SJCRH30 (cell line): ENCODE measurements around the gene PRKAA2. TPM values are rescaled to one million over a fixed set of nuclear protein-coding genes. Genes with fewer than 3 reads are reported as not detected.
"Not testable (repeated sequence)": the region's sequence is repeated elsewhere in the genome, so short reads cannot be mapped to it uniquely, and the experiment has no call there.

Experiments
- DNase-seq, 2 experiments: peaks; one replicate each; pipeline ENCODE4 v3.0.0-alpha.2; 2015 to 2020
- H3K27ac ChIP-seq: fragments of 250-450 bp; sonication (Bioruptor Pico); 2 replicates; pipeline ENCODE4 v1.5.1; 2020; ENCODE audit warnings: mild to moderate bottlenecking, moderate library complexity
- H3K27me3 ChIP-seq: fragments of 250-450 bp; sonication (Bioruptor Pico); 2 replicates; pipeline ENCODE4 v1.5.1; 2020; ENCODE audit warnings: mild to moderate bottlenecking, moderate library complexity
- H3K36me3 ChIP-seq: fragments of 250-450 bp; sonication (Bioruptor Pico); 2 replicates; pipeline ENCODE4 v1.5.1; 2020; ENCODE audit warnings: mild to moderate bottlenecking, moderate library complexity
- H3K4me1 ChIP-seq: fragments of 250-450 bp; sonication (Bioruptor Pico); 2 replicates; pipeline ENCODE4 v1.5.1; 2020; ENCODE audit warnings: mild to moderate bottlenecking, moderate library complexity
- H3K4me3 ChIP-seq: fragments of 250-450 bp; sonication (Bioruptor Pico); 2 replicates; pipeline ENCODE4 v1.5.1; 2020; ENCODE audit warnings: mild to moderate bottlenecking, moderate library complexity
- H3K9me3 ChIP-seq: fragments of 250-450 bp; sonication (Bioruptor Pico); replicated peaks from 2 replicates; pipeline ENCODE4 v1.5.1; 2020; ENCODE audit warnings: mild to moderate bottlenecking, moderate library complexity
- total RNA-seq: library from RNA; depleted of rRNA; stranded (reverse); fragments of >200 nt; shearing (Covaris generic); gene quantifications from 2 replicates; pipeline ENCODE4 v1.2.3, GENCODE V29; 2014; rRNA removed

PRKAA2 gene
- not detected in 2 replicates for total RNA-seq

DNA sequence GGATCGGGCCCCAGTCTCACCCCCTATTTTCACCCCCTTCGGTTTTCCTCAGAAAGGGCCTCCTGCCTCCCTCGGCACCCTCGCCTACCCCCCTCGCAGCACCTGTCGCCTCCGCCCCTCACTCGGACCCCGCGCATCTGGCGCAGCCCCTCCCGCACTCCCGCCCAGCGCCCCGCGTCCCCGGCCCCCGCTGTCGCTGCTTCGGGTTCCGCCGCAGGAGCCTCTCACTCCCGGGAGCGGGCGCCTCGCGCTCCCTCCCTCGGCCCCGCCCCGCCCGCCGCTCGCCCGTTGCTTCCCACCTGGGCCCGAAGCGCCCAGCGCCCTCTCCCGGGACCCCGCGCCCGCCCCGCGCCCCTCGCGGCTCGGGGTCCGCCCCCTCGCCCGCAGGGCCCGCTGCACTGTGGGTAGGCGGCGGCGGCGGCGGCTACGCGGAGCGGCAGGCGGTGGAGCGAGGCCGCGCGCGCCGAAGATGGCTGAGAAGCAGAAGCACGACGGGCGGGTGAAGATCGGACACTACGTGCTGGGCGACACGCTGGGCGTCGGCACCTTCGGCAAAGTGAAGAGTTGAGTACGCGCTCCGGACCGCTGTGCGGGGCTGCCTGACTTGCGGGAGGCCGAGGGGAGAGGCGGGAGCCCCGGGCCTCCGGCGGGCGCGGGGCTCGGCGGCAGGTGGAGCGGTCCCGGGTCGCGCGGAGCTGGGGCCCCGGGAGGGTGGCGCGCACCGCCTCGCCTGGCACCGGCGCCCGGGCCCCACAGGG, at the start of gene PRKAA2:
TSS of gene PRKAA2 (plus strand) at position 396 of the 758 bp plus-strand sequence. CDS start at position 470, 74 bp downstream.
- no peak within 1 kb of the TSS for H3K27ac ChIP-seq
- no peaks in the 10 kb centered on the region for H3K9me3 ChIP-seq
- no peaks in the 10 kb centered on the region for H3K27me3 ChIP-seq
- DNase-seq: no peak
- no peak within 1 kb of the TSS for H3K4me3 ChIP-seq
- H3K36me3 ChIP-seq: no peaks in the 10 kb centered on the region
- no peaks in the 10 kb centered on the region for H3K4me1 ChIP-seq

DNA sequence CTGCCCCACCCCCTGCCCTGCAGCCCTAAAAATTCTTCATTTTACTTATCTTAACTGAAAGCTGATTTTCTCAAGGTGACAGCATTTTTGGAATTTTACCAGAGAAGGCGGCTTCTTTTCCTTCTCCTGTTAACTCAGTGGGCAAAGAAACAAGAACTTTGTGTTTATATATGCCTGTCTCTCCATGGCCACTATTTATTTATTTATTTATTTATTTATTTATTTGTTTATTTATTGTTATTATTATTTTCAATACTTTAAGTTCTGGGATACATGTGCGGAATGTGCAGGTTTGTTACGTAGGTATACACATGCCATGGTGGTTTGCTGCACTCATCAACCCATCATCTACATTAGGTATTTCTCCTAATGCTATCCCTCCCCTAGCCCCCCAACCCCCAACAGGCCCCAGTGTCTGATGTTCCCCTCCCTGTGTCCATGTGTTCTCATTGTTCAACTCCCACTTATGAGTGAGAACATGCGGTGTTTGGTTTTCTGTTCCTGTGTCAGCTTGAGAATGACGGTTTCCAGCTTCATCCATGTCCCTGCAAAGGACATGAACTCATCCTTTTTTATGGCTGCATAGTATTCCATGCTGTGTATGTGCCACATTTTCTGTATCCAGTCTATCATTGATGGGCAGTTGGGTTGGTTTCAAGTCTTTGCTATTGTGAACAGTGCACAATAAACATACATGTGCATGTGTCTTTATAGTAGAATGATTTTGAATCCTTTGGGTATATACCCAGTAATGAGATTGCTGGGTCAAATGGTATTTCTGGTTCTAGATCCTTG, 49.5 kb upstream of the PRKAA2 start:
- H3K36me3 ChIP-seq: not testable (repeated sequence)

GRCh38 chr1:56610097-56610496, 35.0 kb upstream of the PRKAA2 start:
- not testable (repeated sequence) for H3K4me3 ChIP-seq

More for the DNA sequence above, 49.5 kb upstream of the PRKAA2 start:
- H3K4me3 ChIP-seq, H3K9me3 ChIP-seq, H3K27ac ChIP-seq, H3K4me1 ChIP-seq, DNase-seq, H3K27me3 ChIP-seq: not testable (repeated sequence)

DNA sequence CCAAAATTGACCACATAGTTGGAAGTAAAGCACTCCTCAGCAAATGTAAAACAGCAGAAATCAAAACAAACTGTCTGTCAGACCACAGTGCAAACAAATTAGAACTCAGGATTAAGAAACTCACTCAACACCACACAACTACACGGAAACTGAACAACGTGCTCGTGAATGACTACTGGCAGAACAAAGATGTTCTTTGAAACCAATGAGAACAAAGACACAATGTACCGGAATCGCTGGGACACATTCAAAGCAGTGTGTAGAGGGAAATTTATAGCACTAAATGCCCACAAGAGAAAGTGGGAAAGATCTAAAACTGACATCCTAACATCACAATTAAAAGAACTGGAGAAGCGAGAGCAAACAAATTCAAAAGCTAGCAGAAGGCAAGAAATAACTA, 34.3 kb upstream of the PRKAA2 start:
- not testable (repeated sequence) for H3K36me3 ChIP-seq, H3K9me3 ChIP-seq, H3K4me3 ChIP-seq, DNase-seq, H3K4me1 ChIP-seq, H3K27ac ChIP-seq, H3K27me3 ChIP-seq

More at GRCh38 chr1:56610097-56610496, 35.0 kb upstream of the PRKAA2 start:
- H3K4me1 ChIP-seq, DNase-seq, H3K27ac ChIP-seq, H3K9me3 ChIP-seq, H3K36me3 ChIP-seq, H3K27me3 ChIP-seq: not testable (repeated sequence)

- 0 out of 2 replicates have a peak, but pooled peaks cover 4% of the 10 kb centered on the region for H3K27me3 ChIP-seq
- no peaks in the 10 kb centered on the region for H3K9me3 ChIP-seq
- H3K27ac ChIP-seq: no peak overlapping the region
- DNase-seq: no peak
- no peaks in the 10 kb centered on the region for H3K4me1 ChIP-seq
- H3K36me3 ChIP-seq: no peaks in the 10 kb centered on the region
- no peak overlapping the region for H3K4me3 ChIP-seq
Measured at GRCh38 chr1:56617141-56617540, 28.0 kb upstream of the PRKAA2 start.

- H3K36me3 ChIP-seq: no peaks in the 10 kb centered on the region
- no peak for DNase-seq
- H3K4me3 ChIP-seq: no peak overlapping the region
- H3K27ac ChIP-seq: no peak overlapping the region
- H3K4me1 ChIP-seq: no peaks in the 10 kb centered on the region
- H3K27me3 ChIP-seq: no peaks in the 10 kb centered on the region; the same call in none of the 2 replicates
- no peaks in the 10 kb centered on the region for H3K9me3 ChIP-seq
Measured at GRCh38 chr1:56625819-56626440, 19.2 kb upstream of the PRKAA2 start.

DNA sequence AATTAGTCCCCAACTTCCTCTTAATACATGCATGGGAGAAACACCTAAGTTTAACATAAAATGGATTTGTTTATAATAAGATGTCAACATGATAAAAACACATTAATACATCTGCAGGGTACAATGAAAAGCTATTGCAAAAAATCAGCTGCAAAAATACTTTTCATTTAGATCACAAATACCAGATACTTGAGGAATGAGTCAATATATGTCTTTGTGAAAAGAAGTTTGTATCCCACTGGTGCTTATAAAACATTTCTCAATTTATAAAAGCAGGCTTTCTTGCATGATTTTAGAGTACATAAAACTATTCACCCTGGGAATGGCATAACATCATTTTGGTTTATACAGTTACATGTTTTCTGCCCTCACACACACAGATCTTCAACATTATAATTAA, 18.6 kb upstream of the PRKAA2 start:
- no peak for DNase-seq
- Histone ChIP-seq H3K27me3 (no peaks in the 10 kb centered on the region; the same call in none of the 2 replicates), H3K9me3 (no peaks in the 10 kb centered on the region), H3K27ac (no peak overlapping the region), H3K4me3 (no peak overlapping the region), H3K36me3 (no peaks in the 10 kb centered on the region), H3K4me1 (no peaks in the 10 kb centered on the region)

DNA sequence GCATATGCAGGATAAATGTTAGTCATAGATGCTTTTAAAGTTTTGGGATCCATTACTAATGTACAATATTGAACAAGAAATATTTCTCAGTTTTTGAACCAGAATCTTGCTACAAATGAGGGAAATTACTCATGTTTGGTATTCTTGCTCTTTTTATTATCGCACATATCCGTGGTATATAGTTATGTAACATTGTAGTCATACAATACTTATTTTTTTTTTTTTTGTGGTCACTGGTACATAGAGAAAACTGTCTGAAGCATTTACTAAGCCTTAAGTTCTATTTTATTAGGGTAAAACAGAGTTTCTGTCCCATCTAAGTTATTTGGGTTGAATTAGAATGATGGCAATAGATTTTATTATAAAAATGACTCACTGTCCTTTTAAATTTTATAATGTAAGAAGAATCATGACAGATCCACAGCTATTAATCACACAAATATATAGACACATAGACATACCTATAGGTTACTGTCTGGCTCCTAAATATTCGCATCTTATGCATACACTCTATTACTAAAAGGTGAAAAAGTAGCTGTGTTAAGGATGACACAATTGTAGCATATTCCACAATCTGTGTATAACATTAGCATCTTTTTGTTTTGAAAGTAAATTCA, 18.0 kb upstream of the PRKAA2 start:
- Histone ChIP-seq H3K36me3 (no peaks in the 10 kb centered on the region), H3K9me3 (no peaks in the 10 kb centered on the region), H3K27me3 (no peaks in the 10 kb centered on the region; the same call in none of the 2 replicates), H3K4me1 (no peaks in the 10 kb centered on the region), H3K4me3 (no peak overlapping the region), H3K27ac (no peak overlapping the region)
- DNase-seq: no peak

DNA sequence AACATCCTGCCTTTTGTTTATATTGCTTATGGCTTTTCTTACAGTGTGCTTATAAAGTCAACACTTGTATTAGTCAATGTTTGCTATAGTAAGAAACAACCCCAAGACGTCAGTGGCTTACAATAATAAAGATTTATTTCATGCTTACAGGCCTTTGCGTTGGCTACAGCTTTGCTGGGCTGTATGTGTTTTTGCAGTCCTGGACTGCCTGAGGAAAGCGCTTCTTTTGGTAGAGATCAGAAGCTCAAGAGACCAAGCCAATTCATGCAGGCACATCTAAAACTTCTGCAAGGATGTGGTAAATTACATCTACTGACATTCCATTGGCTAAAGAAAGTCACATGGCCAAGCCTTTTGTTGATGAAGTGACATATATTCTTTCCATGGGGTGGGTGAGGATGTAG, 17.5 kb upstream of the PRKAA2 start:
- Histone ChIP-seq H3K27ac (no peak overlapping the region), H3K36me3 (no peaks in the 10 kb centered on the region), H3K4me1 (no peaks in the 10 kb centered on the region), H3K27me3 (no peaks in the 10 kb centered on the region; the same call in none of the 2 replicates), H3K9me3 (no peaks in the 10 kb centered on the region), H3K4me3 (no peak overlapping the region)
- no peak for DNase-seq

DNA sequence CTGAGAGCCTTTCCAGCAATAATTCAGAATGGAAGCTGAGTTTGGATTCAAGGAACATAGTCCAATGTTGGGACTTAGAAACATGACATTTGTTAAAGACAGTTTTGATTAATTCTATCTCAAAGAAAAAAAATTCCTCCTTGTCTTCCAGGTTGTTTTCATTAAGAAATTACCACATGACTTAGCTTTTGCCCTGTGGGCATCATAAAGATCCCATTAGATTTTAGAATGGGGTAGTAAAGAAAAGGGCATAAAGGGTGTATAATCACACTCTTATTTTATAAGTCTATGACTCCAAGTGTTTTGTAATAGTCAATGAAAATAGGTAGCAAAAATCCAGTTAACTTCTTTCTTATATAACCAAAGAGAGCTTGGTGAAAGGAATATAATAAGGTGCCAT, 14.3 kb upstream of the PRKAA2 start:
- Histone ChIP-seq H3K36me3 (no peaks in the 10 kb centered on the region), H3K4me1 (no peaks in the 10 kb centered on the region), H3K27me3 (no peaks in the 10 kb centered on the region; the same call in none of the 2 replicates), H3K4me3 (no peak overlapping the region), H3K9me3 (no peaks in the 10 kb centered on the region), H3K27ac (no peak overlapping the region)
- no peak for DNase-seq

- no peaks in the 10 kb centered on the region for H3K9me3 ChIP-seq
- H3K4me1 ChIP-seq: no peaks in the 10 kb centered on the region
- no peak overlapping the region for H3K27ac ChIP-seq
- H3K27me3 ChIP-seq: no peaks in the 10 kb centered on the region; the same call in 1 of the 2 replicates
- no peak for DNase-seq
- H3K4me3 ChIP-seq: no peak overlapping the region
- H3K36me3 ChIP-seq: no peaks in the 10 kb centered on the region
Measured at GRCh38 chr1:56631901-56632300, 13.2 kb upstream of the PRKAA2 start.

DNA sequence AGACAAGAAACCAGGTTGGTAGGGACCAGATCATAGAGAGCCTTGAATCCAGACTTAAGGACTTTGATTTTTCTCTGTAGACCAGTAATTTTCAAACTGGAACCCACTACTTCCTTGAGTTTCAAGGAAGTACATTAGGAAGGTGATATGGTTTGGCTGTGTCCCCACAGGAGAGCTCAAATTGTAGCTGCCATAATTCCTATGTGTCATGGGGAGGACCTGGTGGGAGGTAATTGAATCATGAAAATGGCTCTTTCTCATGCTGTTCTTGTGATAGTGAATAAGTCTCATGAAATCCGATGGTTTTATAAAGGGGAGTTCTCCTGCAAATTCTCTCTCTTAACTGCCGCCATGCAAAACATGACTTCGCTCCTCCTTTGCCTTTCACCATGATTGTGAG, 10.1 kb upstream of the PRKAA2 start:
- Histone ChIP-seq H3K9me3 (no peaks in the 10 kb centered on the region), H3K27ac (no peak overlapping the region), H3K36me3 (no peaks in the 10 kb centered on the region), H3K4me3 (no peak overlapping the region), H3K4me1 (no peaks in the 10 kb centered on the region), H3K27me3 (no peaks in the 10 kb centered on the region)
- no peak for DNase-seq

- Histone ChIP-seq H3K36me3 (no peaks in the 10 kb centered on the region), H3K4me3 (no peak overlapping the region), H3K9me3 (no peaks in the 10 kb centered on the region), H3K27me3 (no peaks in the 10 kb centered on the region), H3K27ac (no peak overlapping the region), H3K4me1 (no peaks in the 10 kb centered on the region)
- no peak for DNase-seq
Measured at GRCh38 chr1:56638248-56638647, 6.9 kb upstream of the PRKAA2 start.

DNA sequence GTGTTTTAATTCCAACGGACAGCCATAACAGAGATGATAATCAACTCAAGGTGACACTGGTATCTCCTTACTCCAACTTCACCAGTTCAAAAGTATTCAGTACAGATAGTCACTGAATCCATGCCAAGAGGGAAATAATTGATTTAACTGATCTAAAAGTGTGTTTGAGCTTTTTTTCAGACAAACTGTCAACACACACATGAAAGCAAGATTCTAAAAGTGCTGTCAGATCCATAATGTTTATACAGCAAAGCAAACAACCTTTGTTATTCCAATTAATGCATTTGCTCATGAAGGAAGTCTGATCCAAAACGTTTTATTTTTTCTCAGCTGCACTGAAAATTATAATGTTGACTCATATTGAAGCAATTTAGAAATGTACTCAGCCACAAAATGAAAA, 5.9 kb upstream of the PRKAA2 start:
- Histone ChIP-seq H3K9me3 (no peaks in the 10 kb centered on the region), H3K27me3 (no peaks in the 10 kb centered on the region), H3K36me3 (no peaks in the 10 kb centered on the region), H3K4me3 (no peak overlapping the region), H3K4me1 (no peaks in the 10 kb centered on the region), H3K27ac (no peak overlapping the region)
- DNase-seq: no peak

GRCh38 chr1:56643661-56644060, 1.5 kb upstream of the PRKAA2 start:
- H3K4me1 ChIP-seq: no peaks in the 10 kb centered on the region
- no peak overlapping the region for H3K27ac ChIP-seq
- no peak for DNase-seq
- no peak overlapping the region for H3K4me3 ChIP-seq
- H3K36me3 ChIP-seq: no peaks in the 10 kb centered on the region
- H3K9me3 ChIP-seq: no peaks in the 10 kb centered on the region
- no peaks in the 10 kb centered on the region for H3K27me3 ChIP-seq
